Spleen (tissue), 11 donors: ENCODE measurements around the gene SSR4. TPM values are rescaled to one million over a fixed set of nuclear protein-coding genes. Genes with fewer than 3 reads are reported as not detected.

ENCODE experiments used
- DNase-seq: peaks from one replicate; pipeline ENCODE4 v3.0.0-alpha.2; 2020
- H3K27ac ChIP-seq, 8 donors: fragments of 200-600 bp; sonication (generic) in 7 of 8; 1 replicate in 4 of 8; 2 replicates in 4 of 8; pipeline versions ENCODE4 v1.5.0 to v1.8.0; 2016 to 2021; ENCODE audit warnings: inconsistent platforms in 4 of 8, mild to moderate bottlenecking in 4 of 8, moderate library complexity in 1 of 8
- H3K27me3 ChIP-seq, 7 donors: fragments of 200-600 bp; sonication (generic) in 6 of 7; replicated peaks in 1 of 7; 1 replicate in 4 of 7; 2 replicates in 3 of 7; pipeline versions ENCODE4 v1.5.0 to v1.8.0; 2016 to 2021; ENCODE audit warnings: inconsistent platforms in 3 of 7, mild to moderate bottlenecking in 1 of 7
- H3K36me3 ChIP-seq, 6 donors: fragments of 200-600 bp; sonication (generic) in 5 of 6; 1 replicate in 4 of 6; 2 replicates in 2 of 6; pipeline versions ENCODE4 v1.5.0 to v1.8.0; 2016 to 2021; ENCODE audit warnings: inconsistent platforms in 2 of 6
- H3K4me1 ChIP-seq, 6 donors: fragments of 200-600 bp; sonication (generic) in 5 of 6; 1 replicate in 3 of 6; 2 replicates in 3 of 6; pipeline versions ENCODE4 v1.5.0 to v1.8.0; 2016 to 2021; ENCODE audit warnings: inconsistent platforms in 3 of 6
- H3K4me3 ChIP-seq, 8 donors: fragments of 200-600 bp; sonication (generic) in 7 of 8; 1 replicate in 4 of 8; 2 replicates in 4 of 8; pipeline versions ENCODE4 v1.5.0 to v1.8.0; 2016 to 2021; ENCODE audit warnings: inconsistent platforms in 4 of 8, mild to moderate bottlenecking in 4 of 8, moderate library complexity in 2 of 8
- H3K9me3 ChIP-seq, 8 donors: fragments of 200-600 bp; sonication (generic) in 7 of 8; 1 replicate in 4 of 8; 2 replicates in 4 of 8; pipeline versions ENCODE4 v1.5.0 to v1.8.0; 2016 to 2021; ENCODE audit warnings: inconsistent platforms in 4 of 8
- POLR2A ChIP-seq, 3 donors: fragments of 450-650 bp; IDR thresholded peaks; one replicate each; pipeline ENCODE4 v1.5.1; 2017; ENCODE audit warnings: antibody characterized with exemption in 3 of 3, mild to moderate bottlenecking in 1 of 3
- POLR2AphosphoS5 ChIP-seq, 3 donors: sonication (generic); formaldehyde crosslinking; IDR thresholded peaks; one replicate each; pipeline ENCODE4 v1.5.1; 2017; ENCODE audit warnings: antibody characterized with exemption in 3 of 3
- WGBS, 5 donors: extraction: QIAGEN DNeasy Blood & Tissue Kit in 3 of 5; methylation state at CpG; one replicate each; pipeline versions ENCODE4 v1.1.5 to v1.1.7; 2013 to 2018; 5-methylcytosine and 5-hydroxymethylcytosine counted together
- intact Hi-C: fragments of 100-400 bp; cut with DNase I; formaldehyde crosslinking; loops from one replicate; pipeline ENCODE4 v1.15.0; 2023; ENCODE audit warnings: low total_unique reads
- polyA plus RNA-seq, 3 donors: library from polyadenylated mRNA; stranded (reverse); fragments of 200-250 nt; gene quantifications; one replicate each; pipeline ENCODE4 v1.2.1, GENCODE V29; 2013
- total RNA-seq, 7 donors: library from RNA; depleted of rRNA in 3 of 7; stranded (reverse); fragments of >200 nt in 3 of 7; fragmentation: NEBNext Ultra II Directional in 4 of 7; extraction: Animal tissue kit (Norgen Biotek cat#: 25700) in 4 of 7; gene quantifications; one replicate each; pipeline versions ENCODE4 v1.1.0 to v1.2.1, GENCODE V29; 2016 to 2021
- TF ChIP-seq, protein P1 (sequence below), 11 experiments: fragments of 200-600 bp in 7 of 11; fragments of 450-650 bp in 4 of 11; sonication (generic) in 4 of 11; IDR thresholded peaks in 8 of 11; conservative IDR thresholded peaks in 3 of 11; 1 replicate in 7 of 11; 2 replicates in 4 of 11; pipeline versions ENCODE4 v1.4.0 to v1.8.0; 2016 to 2021; ENCODE audit warnings: antibody characterized with exemption in 11 of 11, inconsistent platforms in 4 of 11, mild to moderate bottlenecking in 1 of 11
- donor health status: healthy with polysubstance abuse.
- donor health status: DM: no; HTN: no; CAD: no; lungs with moderate emphysema.
- donor health status: DM: no; HTN: no; CAD: no.
- donor health status: Bipolar disorder and iron deficiency.
- donor health status: healthy.
- donor health status: DM: no; HTN: no; CAD: no.
- donor health status: DM: yes; HTN: yes; CAD: no.

The SSR4 gene
- total and polyA plus RNA-seq, 10 donors = 144 to 488 (median 255) TPM

DNA sequence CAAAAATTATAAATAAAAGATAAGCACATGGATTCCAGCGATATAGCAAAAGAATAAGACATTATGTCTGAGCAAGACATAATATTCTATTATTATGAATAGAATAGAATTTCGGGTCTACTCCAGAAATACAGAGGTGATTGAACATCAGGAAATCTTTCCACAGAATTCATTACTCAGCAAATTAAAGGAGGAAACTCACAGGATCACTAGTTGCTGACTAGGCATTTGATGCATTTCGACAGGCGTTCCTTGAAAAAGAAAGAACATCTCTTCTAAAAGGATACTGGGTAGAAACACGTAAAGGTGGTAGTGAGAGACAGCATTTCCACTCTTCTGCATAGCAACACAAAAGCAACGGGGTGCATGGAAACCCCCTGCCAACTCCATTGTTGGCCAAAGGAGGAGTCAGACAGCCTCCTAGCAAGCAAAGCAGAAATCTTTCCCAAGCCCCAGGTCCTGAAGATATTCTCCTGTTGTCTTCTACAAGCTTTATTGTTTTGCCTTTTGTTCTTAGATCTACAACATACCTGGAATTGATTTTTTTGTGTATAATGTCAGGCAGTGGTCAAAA lies 50.1 kb downstream of the SSR4 start:
- DNase-seq = no peak
- no peak for TF ChIP-seq POLR2A (IDR thresholded peaks at IDR 0.05)
- TF ChIP-seq POLR2AphosphoS5 (IDR thresholded peaks at IDR 0.05) = no peak
- TF ChIP-seq, protein P1, sequence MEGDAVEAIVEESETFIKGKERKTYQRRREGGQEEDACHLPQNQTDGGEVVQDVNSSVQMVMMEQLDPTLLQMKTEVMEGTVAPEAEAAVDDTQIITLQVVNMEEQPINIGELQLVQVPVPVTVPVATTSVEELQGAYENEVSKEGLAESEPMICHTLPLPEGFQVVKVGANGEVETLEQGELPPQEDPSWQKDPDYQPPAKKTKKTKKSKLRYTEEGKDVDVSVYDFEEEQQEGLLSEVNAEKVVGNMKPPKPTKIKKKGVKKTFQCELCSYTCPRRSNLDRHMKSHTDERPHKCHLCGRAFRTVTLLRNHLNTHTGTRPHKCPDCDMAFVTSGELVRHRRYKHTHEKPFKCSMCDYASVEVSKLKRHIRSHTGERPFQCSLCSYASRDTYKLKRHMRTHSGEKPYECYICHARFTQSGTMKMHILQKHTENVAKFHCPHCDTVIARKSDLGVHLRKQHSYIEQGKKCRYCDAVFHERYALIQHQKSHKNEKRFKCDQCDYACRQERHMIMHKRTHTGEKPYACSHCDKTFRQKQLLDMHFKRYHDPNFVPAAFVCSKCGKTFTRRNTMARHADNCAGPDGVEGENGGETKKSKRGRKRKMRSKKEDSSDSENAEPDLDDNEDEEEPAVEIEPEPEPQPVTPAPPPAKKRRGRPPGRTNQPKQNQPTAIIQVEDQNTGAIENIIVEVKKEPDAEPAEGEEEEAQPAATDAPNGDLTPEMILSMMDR (IDR thresholded peaks at IDR 0.05 in 8 of 11, conservative IDR thresholded peaks at IDR 0.05 in 3 of 11) = no peak
- no peak overlapping the region for H3K4me3 ChIP-seq
- H3K36me3 ChIP-seq = no peaks in the 10 kb centered on the region
- WGBS, 5 donors = 27 to 37% (median 31%) methylated on average over 6 of the region's 6 CpGs
- intact Hi-C loops = no loop called here
- peaks cover 0 to 4% (median 0%) of the 10 kb centered on the region in 6 donors for H3K4me1 ChIP-seq
- H3K27me3 ChIP-seq = peaks cover 0 to 36% (median 0%) of the 10 kb centered on the region in 7 donors
- no peak overlapping the region for H3K27ac ChIP-seq
- no peaks in the 10 kb centered on the region for H3K9me3 ChIP-seq

DNA sequence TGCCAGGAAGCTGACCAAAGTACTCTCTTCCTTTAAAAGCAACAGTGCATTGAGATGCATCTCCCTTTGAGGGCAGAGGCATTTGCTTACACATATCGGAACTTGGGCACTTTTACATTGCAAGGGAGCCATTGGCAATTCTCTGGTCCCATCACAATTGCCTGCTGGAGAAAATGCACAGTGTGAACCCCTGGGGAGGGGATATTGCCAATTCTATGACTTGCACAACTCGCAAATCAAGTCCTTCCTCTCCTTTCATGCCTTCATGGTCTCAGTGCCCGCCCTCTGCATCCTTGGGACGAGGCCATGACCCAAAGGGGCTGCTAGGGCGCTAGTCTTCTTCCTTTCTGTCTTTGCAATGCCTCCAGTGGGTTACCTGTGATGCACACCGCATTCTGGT lies 50.7 kb downstream of the SSR4 start:
- H3K4me1 ChIP-seq = peaks cover 0 to 4% (median 0%) of the 10 kb centered on the region in 6 donors
- intact Hi-C loops = no loop called here
- no peaks in the 10 kb centered on the region for H3K9me3 ChIP-seq
- no peak for TF ChIP-seq POLR2A (IDR thresholded peaks at IDR 0.05)
- TF ChIP-seq, protein P1 (IDR thresholded peaks at IDR 0.05 in 8 of 11, conservative IDR thresholded peaks at IDR 0.05 in 3 of 11) = no peak
- no peak for TF ChIP-seq POLR2AphosphoS5 (IDR thresholded peaks at IDR 0.05)
- WGBS, 5 donors = 32 to 52% (median 39%) methylated on average over 6 of the region's 6 CpGs
- no peak overlapping the region for H3K27ac ChIP-seq
- H3K4me3 ChIP-seq = no peak overlapping the region
- no peaks in the 10 kb centered on the region for H3K36me3 ChIP-seq
- peaks cover 0 to 36% (median 0%) of the 10 kb centered on the region in 7 donors for H3K27me3 ChIP-seq
- no peak for DNase-seq

DNA sequence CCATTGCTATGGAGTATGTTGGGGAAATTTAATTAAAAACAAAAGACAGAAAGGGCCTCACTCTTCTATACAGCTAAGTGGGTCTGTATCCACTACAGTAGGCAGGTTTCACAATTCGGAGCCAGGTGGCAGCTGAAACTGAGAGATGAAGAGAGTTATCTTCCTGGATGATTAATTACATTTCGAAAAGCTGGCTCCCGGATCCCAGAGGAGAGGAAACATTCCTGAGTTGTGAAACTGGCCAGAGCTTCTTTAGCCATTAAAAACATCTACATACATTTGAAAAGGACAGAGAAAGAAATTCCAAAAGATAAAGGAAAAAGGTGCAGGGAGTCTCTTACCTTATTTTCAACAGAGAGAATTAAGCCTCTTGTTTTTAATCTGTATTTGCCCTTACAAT lies 51.4 kb downstream of the SSR4 start:
- Histone ChIP-seq H3K27ac (no peak overlapping the region), H3K4me1 (peaks cover 0 to 4% (median 0%) of the 10 kb centered on the region in 6 donors), H3K27me3 (peaks cover 0 to 40% (median 0%) of the 10 kb centered on the region in 7 donors), H3K36me3 (no peaks in the 10 kb centered on the region), H3K9me3 (no peaks in the 10 kb centered on the region), H3K4me3 (no peak overlapping the region)
- 22 to 51% (median 36%) methylated on average over 3 of the region's 3 CpGs for WGBS, 5 donors
- intact Hi-C loops = no loop called here
- DNase-seq = no peak
- TF ChIP-seq POLR2A (IDR thresholded peaks at IDR 0.05) (no peak), POLR2AphosphoS5 (IDR thresholded peaks at IDR 0.05) (no peak)
- TF ChIP-seq, protein P1 (IDR thresholded peaks at IDR 0.05 in 8 of 11, conservative IDR thresholded peaks at IDR 0.05 in 3 of 11) = no peak

Other genes starting within 250 kb of the SSR4 start
- gene CCNQ, start 195.5 kb upstream of the SSR4 start, total RNA-seq = 10 to 100 TPM; 17.5 to 32.0 (median 21.7) TPM
- gene CCNQ, start 195.5 kb upstream of the SSR4 start, polyA plus RNA-seq = 10 to 100 TPM; 58.6 to 67.3 (median 59.6) TPM
- gene DUSP9, start 147.5 kb upstream of the SSR4 start, total RNA-seq = under 1 TPM in 1 of 7 donors, not detected in 6; 0.17 TPM
- under 1 TPM in 1 of 3 donors, not detected in 2; 0.09 TPM for gene DUSP9, start 147.5 kb upstream of the SSR4 start, polyA plus RNA-seq
- 1 to 10 TPM in 2 of 7 donors, under 1 TPM in 1, not detected in 4; 0.73 to 1.2 (median 1.0) TPM for gene PNCK, start 120.9 kb upstream of the SSR4 start, total RNA-seq
- gene PNCK, start 120.9 kb upstream of the SSR4 start, polyA plus RNA-seq = under 1 TPM; 0.18 to 0.35 (median 0.22) TPM
- 10 to 100 TPM in 5 of 7 donors, 1 to 10 TPM in 2; 6.7 to 72.9 (median 14.7) TPM for gene SLC6A8, start 106.7 kb upstream of the SSR4 start, total RNA-seq
- gene SLC6A8, start 106.7 kb upstream of the SSR4 start, polyA plus RNA-seq = 1 to 10 TPM; 3.2 to 5.3 (median 3.2) TPM
- gene BCAP31, start 70.3 kb upstream of the SSR4 start, total RNA-seq = 100 to 1,000 TPM; 132 to 173 (median 136) TPM
- gene BCAP31, start 70.3 kb upstream of the SSR4 start, polyA plus RNA-seq = 100 to 1,000 TPM in 2 of 3 donors, 10 to 100 TPM in 1; 77.3 to 135 (median 108) TPM
- 10 to 100 TPM; 14.9 to 28.1 (median 23.2) TPM for gene ABCD1, start 69.8 kb upstream of the SSR4 start, total RNA-seq
- gene ABCD1, start 69.8 kb upstream of the SSR4 start, polyA plus RNA-seq = 1 to 10 TPM; 5.1 to 9.7 (median 6.9) TPM
- gene PLXNB3, start 30.4 kb upstream of the SSR4 start, total RNA-seq = 1 to 10 TPM in 6 of 7 donors, under 1 TPM in 1; 0.68 to 2.8 (median 1.7) TPM
- 1 to 10 TPM in 1 of 3 donors, under 1 TPM in 2; 0.48 to 1.5 (median 0.49) TPM for gene PLXNB3, start 30.4 kb upstream of the SSR4 start, polyA plus RNA-seq
- not detected for gene SRPK3, start 13.6 kb upstream of the SSR4 start, total RNA-seq
- gene SRPK3, start 13.6 kb upstream of the SSR4 start, polyA plus RNA-seq = under 1 TPM; 0.03 to 0.26 (median 0.07) TPM
- 10 to 100 TPM; 51.8 to 92.7 (median 68.7) TPM for gene IDH3G, start 293 bp upstream of the SSR4 start, total RNA-seq
- 10 to 100 TPM; 32.7 to 47.0 (median 41.3) TPM for gene IDH3G, start 293 bp upstream of the SSR4 start, polyA plus RNA-seq
- gene PDZD4, start 35.9 kb downstream of the SSR4 start, total RNA-seq = 10 to 100 TPM in 5 of 7 donors, 1 to 10 TPM in 2; 6.4 to 15.4 (median 10.7) TPM
- gene PDZD4, start 35.9 kb downstream of the SSR4 start, polyA plus RNA-seq = 10 to 100 TPM in 1 of 3 donors, 1 to 10 TPM in 2; 3.7 to 21.8 (median 9.4) TPM
- 1 to 10 TPM; 1.2 to 5.1 (median 2.2) TPM for gene L1CAM, start 91.5 kb downstream of the SSR4 start, total RNA-seq
- 1 to 10 TPM; 1.6 to 3.4 (median 3.2) TPM for gene L1CAM, start 91.5 kb downstream of the SSR4 start, polyA plus RNA-seq
- gene AVPR2, start 110.0 kb downstream of the SSR4 start, total RNA-seq = under 1 TPM in 1 of 7 donors, not detected in 6; 0.52 TPM
- under 1 TPM; 0.22 to 0.77 (median 0.26) TPM for gene AVPR2, start 110.0 kb downstream of the SSR4 start, polyA plus RNA-seq
- 100 to 1,000 TPM; 176 to 317 (median 236) TPM for gene ARHGAP4, start 131.6 kb downstream of the SSR4 start, total RNA-seq
- 100 to 1,000 TPM; 297 to 713 (median 635) TPM for gene ARHGAP4, start 131.6 kb downstream of the SSR4 start, polyA plus RNA-seq
- 10 to 100 TPM; 56.4 to 89.1 (median 85.5) TPM for gene NAA10, start 140.4 kb downstream of the SSR4 start, total RNA-seq
- gene NAA10, start 140.4 kb downstream of the SSR4 start, polyA plus RNA-seq = 100 to 1,000 TPM; 123 to 174 (median 168) TPM
- gene RENBP, start 150.0 kb downstream of the SSR4 start, total RNA-seq = 100 to 1,000 TPM in 1 of 7 donors, 10 to 100 TPM in 6; 42.0 to 105 (median 63.6) TPM
- gene RENBP, start 150.0 kb downstream of the SSR4 start, polyA plus RNA-seq = 10 to 100 TPM; 44.3 to 91.3 (median 47.9) TPM
- gene HCFC1, start 177.2 kb downstream of the SSR4 start, total RNA-seq = 10 to 100 TPM; 50.6 to 86.5 (median 62.1) TPM
- gene HCFC1, start 177.2 kb downstream of the SSR4 start, polyA plus RNA-seq = 10 to 100 TPM in 2 of 3 donors, 1 to 10 TPM in 1; 9.5 to 22.7 (median 11.4) TPM
- 10 to 100 TPM in 1 of 7 donors, 1 to 10 TPM in 6; 2.0 to 12.2 (median 6.2) TPM for gene TMEM187, start 178.1 kb downstream of the SSR4 start, total RNA-seq
- gene TMEM187, start 178.1 kb downstream of the SSR4 start, polyA plus RNA-seq = 1 to 10 TPM; 3.3 to 7.4 (median 4.9) TPM
- 100 to 1,000 TPM in 2 of 7 donors, 10 to 100 TPM in 5; 86.2 to 118 (median 91.1) TPM for gene IRAK1, start 225.2 kb downstream of the SSR4 start, total RNA-seq
- 10 to 100 TPM; 46.4 to 85.2 (median 55.2) TPM for gene IRAK1, start 225.2 kb downstream of the SSR4 start, polyA plus RNA-seq